K562 (cell line): ENCODE results near the gene MBOAT1. TPM values are rescaled to one million over a fixed set of nuclear protein-coding genes. Genes with fewer than 3 reads are reported as not detected.

Source experiments
- polyA plus RNA-seq, 8 experiments: library from polyadenylated mRNA; depleted of rRNA in 4 of 8; stranded (reverse) in 5 of 8; unstranded in 3 of 8; fragments of >200 nt; fragmentation: Nextera tagmentation in 2 of 8; fragmentation: Illumina TruSeq in 1 of 8; extraction: Ambion mirVana in 2 of 8; extraction: Trizol in 1 of 8; gene quantifications; 2 replicates each; pipeline versions ENCODE4 v1.2.1 to v1.2.3, GENCODE V29; 2011 to 2014; ENCODE audit warnings: inconsistent platforms in 1 of 8, missing spikeins in 1 of 8
- total RNA-seq, 7 experiments: library from RNA; depleted of rRNA in 6 of 7; stranded (reverse); fragments of >200 nt in 6 of 7; fragmentation: Illumina TruSeq in 2 of 7; extraction: Trizol in 2 of 7; gene quantifications; 2 replicates each; pipeline versions ENCODE4 v1.2.1 to v1.2.3, GENCODE V29; 2011 to 2021; ENCODE audit warnings: low replicate concordance in 1 of 7

Gene MBOAT1
- total and polyA plus RNA-seq, 9 of the 15 experiments (the other 6 are each of a cell fraction or from before 2014, with no cell fraction given): 0.13 to 16.5 (median 10.3) TPM

Other genes with a start within 250 kb of the MBOAT1 start
- 11.1 and 13.2 TPM in 2 replicates for gene E2F3, start 189.4 kb upstream of the MBOAT1 start, total RNA-seq (2014; rRNA removed)
- 29.6 and 33.6 TPM in 2 replicates for gene E2F3, start 189.4 kb upstream of the MBOAT1 start, total RNA-seq (2014; rRNA removed; fragmentation: Illumina TruSeq; extraction: Trizol)
- gene E2F3, start 189.4 kb upstream of the MBOAT1 start, total RNA-seq (2015; rRNA removed; fragmentation: Illumina TruSeq; extraction: Trizol): 25.9 and 26.5 TPM in 2 replicates
- 41.3 and 44.7 TPM in 2 replicates for gene E2F3, start 189.4 kb upstream of the MBOAT1 start, total RNA-seq (2021)
- 26.3 and 31.6 TPM in 2 replicates for gene E2F3, start 189.4 kb upstream of the MBOAT1 start, polyA plus RNA-seq (2011; rRNA removed)
- 41.2 and 41.6 TPM in 2 replicates for gene E2F3, start 189.4 kb upstream of the MBOAT1 start, polyA plus RNA-seq (2014; fragmentation: Illumina TruSeq; extraction: Trizol)
- gene E2F3, start 189.4 kb upstream of the MBOAT1 start, polyA plus RNA-seq (2014; fragmentation: Nextera tagmentation; extraction: Ambion mirVana): 10 to 100 TPM; 11.8 to 14.8 TPM
- 23.8 and 27.2 TPM in 2 replicates for gene E2F3, start 189.4 kb upstream of the MBOAT1 start, polyA plus RNA-seq (2014; rRNA removed)